SK-N-SH (cell line): ENCODE results near the gene TIMM10. TPM values are rescaled to one million over a fixed set of nuclear protein-coding genes. Genes with fewer than 3 reads are reported as not detected.

Experiments used
- CTCF ChIA-PET: fragments of 300-600, 350-600 bp; formaldehyde crosslinking; extraction: SDS; loops from one replicate; lab custom pipeline; 2021; lab: Yijun Ruan, JAX
- POLR2A ChIA-PET: fragments of 350-600 bp; sonication (Branson Sonifier 250); formaldehyde crosslinking; extraction: SDS; loops from one replicate; lab custom pipeline; 2020; ENCODE audit warnings: antibody characterized with exemption, inconsistent platforms; lab: Yijun Ruan, JAX
- DNase-seq: peaks from one replicate; pipeline ENCODE4 v3.0.0; 2012
- H2AFZ ChIP-seq: fragments of 200-600 bp; sonication (generic); 2 replicates; pipeline ENCODE4 v1.8.1; 2016; ENCODE audit warnings: antibody characterized with exemption, mild to moderate bottlenecking, low read depth
- H3F3A ChIP-seq: fragments of 200-600 bp; sonication (generic); replicated peaks from 2 replicates; pipeline ENCODE3; 2016; ENCODE audit warnings: antibody characterized with exemption, mild to moderate bottlenecking; ENCODE audit not compliant: insufficient read depth
- H3K27ac ChIP-seq, 2 experiments: fragments of 200-500 bp in 1 of 2; fragments of 200-600 bp in 1 of 2; sonication (Bioruptor generic) in 1 of 2; sonication (generic), shearing (Covaris generic) in 1 of 2; 2 replicates each; pipeline versions ENCODE4 v1.5.1 to v1.6.1; 2014 to 2016; ENCODE audit warnings: low read depth in 2 of 2, inconsistent platforms in 1 of 2, low read length in 1 of 2, mild to moderate bottlenecking in 1 of 2, mixed read lengths in 1 of 2
- H3K27me3 ChIP-seq: fragments of 200-600 bp; sonication (generic), shearing (Covaris generic); 2 replicates; pipeline ENCODE4 v1.6.1; 2016; ENCODE audit warnings: mixed run types; ENCODE audit not compliant: insufficient read depth
- H3K36me3 ChIP-seq, 2 experiments: fragments of 200-500 bp in 1 of 2; fragments of 200-600 bp in 1 of 2; sonication (Bioruptor generic) in 1 of 2; sonication (generic) in 1 of 2; replicated peaks in 1 of 2; 2 replicates each; pipeline versions ENCODE3 to v1.5.1; 2014 to 2016; ENCODE audit warnings: low read length in 1 of 2, mild to moderate bottlenecking in 1 of 2; ENCODE audit not compliant: insufficient read depth in 2 of 2, control insufficient read depth in 1 of 2
- H3K4me1 ChIP-seq, 2 experiments: fragments of 200-500 bp in 1 of 2; fragments of 200-600 bp in 1 of 2; sonication (Bioruptor generic) in 1 of 2; sonication (generic), shearing (Covaris generic) in 1 of 2; 2 replicates each; pipeline versions ENCODE4 v1.5.1 to v1.6.1; 2014 to 2016; ENCODE audit warnings: low read depth in 1 of 2, low read length in 1 of 2, mixed run types in 1 of 2; ENCODE audit not compliant: insufficient read depth in 2 of 2, control insufficient read depth in 1 of 2
- H3K4me2 ChIP-seq: fragments of 200-600 bp; sonication (generic), shearing (Covaris generic); 2 replicates; pipeline ENCODE4 v1.6.1; 2017; ENCODE audit warnings: mixed run types
- H3K4me3 ChIP-seq, 2 experiments: fragments of 200-500 bp in 1 of 2; fragments of 200-600 bp in 1 of 2; sonication (Bioruptor generic) in 1 of 2; sonication (generic), shearing (Covaris generic) in 1 of 2; 2 replicates each; pipeline versions ENCODE4 v1.5.1 to v1.8.1; 2014 to 2016; ENCODE audit warnings: low read depth in 2 of 2, inconsistent platforms in 1 of 2, low read length in 1 of 2, mild to moderate bottlenecking in 1 of 2, mixed read lengths in 1 of 2, moderate library complexity in 1 of 2
- H3K79me2 ChIP-seq: fragments of 200-600 bp; sonication (generic); 2 replicates; pipeline ENCODE4 v1.8.1; 2017; ENCODE audit warnings: mild to moderate bottlenecking; ENCODE audit not compliant: insufficient read depth
- H3K9ac ChIP-seq: fragments of 200-600 bp; sonication (generic); 2 replicates; pipeline ENCODE4 v1.6.1; 2017; ENCODE audit warnings: mixed run types
- H3K9me2 ChIP-seq: fragments of 200-600 bp; sonication (generic); 2 replicates; pipeline ENCODE4 v1.6.1; 2017; ENCODE audit warnings: mixed run types
- H3K9me3 ChIP-seq: fragments of 200-600 bp; sonication (generic); 2 replicates; pipeline ENCODE4 v1.6.1; 2017; ENCODE audit warnings: mixed run types, mild to moderate bottlenecking, moderate library complexity
- H4K20me1 ChIP-seq: fragments of 200-600 bp; sonication (generic); 2 replicates; pipeline ENCODE4 v1.6.1; 2017; ENCODE audit warnings: mild to moderate bottlenecking, mixed run types; ENCODE audit not compliant: insufficient read depth
- CHD2 ChIP-seq: fragments of 150-350 bp; IDR thresholded peaks from 2 replicates; pipeline ENCODE4 v1.6.1; 2018; ENCODE audit warnings: low read length; ENCODE audit not compliant: partially characterized antibody
- CTCF ChIP-seq: fragments of 200-600 bp; sonication (generic); IDR thresholded peaks from 2 replicates; pipeline ENCODE4 v1.6.1; 2017; ENCODE audit warnings: antibody characterized with exemption, mild to moderate bottlenecking, moderate library complexity
- ELF1 ChIP-seq: IDR thresholded peaks from 2 replicates; pipeline ENCODE4 v1.4.0; 2012
- FOXJ3 ChIP-seq: sonication (generic); formaldehyde crosslinking; IDR thresholded peaks from 2 replicates; pipeline ENCODE4 v1.5.1; 2020; ENCODE audit warnings: mild to moderate bottlenecking, missing genetic modification reagents
- FOXM1 ChIP-seq: IDR thresholded peaks from 2 replicates; pipeline ENCODE4 v1.4.0; 2012; ENCODE audit warnings: low read depth, mild to moderate bottlenecking
- GABPA ChIP-seq: IDR thresholded peaks from 2 replicates; pipeline ENCODE4 v1.4.0; 2012; ENCODE audit warnings: low read depth, mild to moderate bottlenecking
- GATA2 ChIP-seq: sonication (generic); formaldehyde crosslinking; IDR thresholded peaks from 2 replicates; pipeline ENCODE4 v1.5.0; 2020; ENCODE audit warnings: mild to moderate bottlenecking, missing genetic modification reagents
- MAX ChIP-seq: IDR thresholded peaks from 2 replicates; pipeline ENCODE4 v1.4.0; 2012; ENCODE audit warnings: low read depth
- MEF2A ChIP-seq: IDR thresholded peaks from 2 replicates; pipeline ENCODE4 v1.4.0; 2012; ENCODE audit warnings: low read depth, borderline replicate concordance
- NFIC ChIP-seq: IDR thresholded peaks from 2 replicates; pipeline ENCODE4 v1.4.0; 2012; ENCODE audit warnings: borderline replicate concordance
- NRF1 ChIP-seq: IDR thresholded peaks from 2 replicates; pipeline ENCODE4 v1.6.1; 2012; ENCODE audit warnings: low read depth, mild to moderate bottlenecking, low read length
- PBX3 ChIP-seq: IDR thresholded peaks from 2 replicates; pipeline ENCODE4; 2012
- RCOR1 ChIP-seq: fragments of 150-350 bp; IDR thresholded peaks from 2 replicates; pipeline ENCODE4 v1.6.1; 2017; ENCODE audit warnings: antibody characterized with exemption, low read length
- RXRA ChIP-seq: IDR thresholded peaks from 2 replicates; pipeline ENCODE4 v1.4.0; 2012; ENCODE audit warnings: low read depth, mild to moderate bottlenecking, borderline replicate concordance
- SIN3A ChIP-seq: IDR thresholded peaks from 2 replicates; pipeline ENCODE4 v1.6.1; 2012; ENCODE audit warnings: low read depth, mild to moderate bottlenecking, low read length, moderate library complexity, borderline replicate concordance
- SMC3 ChIP-seq: IDR thresholded peaks from 2 replicates; pipeline ENCODE4 v1.6.1; 2012; ENCODE audit warnings: low read depth, low read length, improper control_type of control experiment
- TAF1 ChIP-seq: IDR thresholded peaks from 2 replicates; pipeline ENCODE4 v1.6.1; 2012; ENCODE audit warnings: low read depth, mild to moderate bottlenecking, low read length, moderate library complexity, borderline replicate concordance
- TEAD4 ChIP-seq: IDR thresholded peaks from 2 replicates; pipeline ENCODE4 v1.4.0; 2012; ENCODE audit warnings: mild to moderate bottlenecking, borderline replicate concordance; ENCODE audit not compliant: insufficient read depth
- USF1 ChIP-seq: IDR thresholded peaks from 2 replicates; pipeline ENCODE4 v1.4.0; 2012; ENCODE audit warnings: low read depth, borderline replicate concordance
- YY1 ChIP-seq: IDR thresholded peaks from 2 replicates; pipeline ENCODE4 v1.4.0; 2012; ENCODE audit warnings: low read depth, mild to moderate bottlenecking
- whole genome bisulfite sequencing: methylation state at CpG from one replicate; pipeline ENCODE4 v1.1.6; 2017; ENCODE audit warnings: low lambda C conversion rate; 5-methylcytosine and 5-hydroxymethylcytosine counted together
- polyA plus RNA-seq, 3 experiments: library from polyadenylated mRNA; depleted of rRNA; stranded (reverse); fragments of >200 nt; gene quantifications; 2 replicates each; pipeline ENCODE4 v1.2.3, GENCODE V29; 2012

The TIMM10 gene
- polyA plus RNA-seq, 1 of the 3 experiments (the other 2 are of a cell fraction): 179 TPM

GRCh38 chr11:57487021-57487778 lies 43.4 kb downstream of the TIMM10 start:
- CTCF ChIA-PET: interaction anchor here (0.6 to 27.2 kb wide), 4 partner anchors 28 to 157 kb away, joined by 3 to 517 read pairs (median 10); partner anchors contain the start of genes RTN4RL2 and TIMM10
- H3K4me1 ChIP-seq: peaks cover 4 to 7% of the 10 kb centered on the region in 2 experiments; a peak in 2 of 4 replicates
- no peak overlapping the region for H3K27ac ChIP-seq
- DNase-seq: no peak
- H3K27me3 ChIP-seq: peaks cover 11% of the 10 kb centered on the region
- no peak overlapping the region for H2AFZ ChIP-seq
- H4K20me1 ChIP-seq: no peaks in the 10 kb centered on the region
- H3K9ac ChIP-seq: no peak overlapping the region
- POLR2A ChIA-PET: no interaction called here
- H3F3A ChIP-seq: peaks cover 2% of the 10 kb centered on the region
- H3K4me3 ChIP-seq: no peak overlapping the region
- no peaks in the 10 kb centered on the region for H3K79me2 ChIP-seq
- 86% methylated on average over 7 of the region's 15 CpGs for WGBS
- no peaks in the 10 kb centered on the region for H3K9me2 ChIP-seq
- no peak overlapping the region for H3K4me2 ChIP-seq
- no peaks in the 10 kb centered on the region for H3K9me3 ChIP-seq
- no peaks in the 10 kb centered on the region for H3K36me3 ChIP-seq
- TF ChIP-seq RCOR1 (no peak), MEF2A (no peak), TEAD4 (no peak), MAX (no peak), USF1 (no peak), PBX3 (no peak), SMC3 (no peak), SIN3A (no peak)

GRCh38 chr11:57485217-57485990 lies 45.1 kb downstream of the TIMM10 start:
- WGBS: 90% methylated on average over 10 of the region's 10 CpGs
- no peak overlapping the region for H3K4me2 ChIP-seq
- ChIA-PET POLR2A (no interaction called here), CTCF (interaction anchor here (1.3 to 27.2 kb wide), 8 partner anchors 7 to 159 kb away, joined by 3 to 517 read pairs (median 32); partner anchors contain the start of genes RTN4RL2, SLC43A1, TIMM10 and UBE2L6)
- no peak overlapping the region for H3K9ac ChIP-seq
- H3K27ac ChIP-seq: no peak overlapping the region
- no peaks in the 10 kb centered on the region for H4K20me1 ChIP-seq
- no peak overlapping the region for H2AFZ ChIP-seq
- H3K9me2 ChIP-seq: no peaks in the 10 kb centered on the region
- H3K4me1 ChIP-seq: peaks cover 4 to 8% of the 10 kb centered on the region in 2 experiments; a peak in 2 of 4 replicates
- H3K79me2 ChIP-seq: no peaks in the 10 kb centered on the region
- no peak for TF ChIP-seq PBX3
- TF ChIP-seq CHD2: no peak
- no peak for TF ChIP-seq GATA2
- no peak for TF ChIP-seq TEAD4
- TF ChIP-seq CTCF: no peak
- no peak for TF ChIP-seq YY1
- TF ChIP-seq RXRA: no peak
- no peak for TF ChIP-seq GABPA
- no peak for TF ChIP-seq NRF1
- TF ChIP-seq NFIC: no peak
- no peak for TF ChIP-seq MAX
- TF ChIP-seq FOXJ3 (CRISPR knock-in tag): no peak
- no peak for TF ChIP-seq FOXM1
- no peak for TF ChIP-seq ELF1
- TF ChIP-seq TAF1: no peak
- peaks cover 20% of the 10 kb centered on the region for H3K27me3 ChIP-seq
- no peak overlapping the region for H3K4me3 ChIP-seq
- H3K36me3 ChIP-seq: no peaks in the 10 kb centered on the region
- no peak for DNase-seq
- H3K9me3 ChIP-seq: no peaks in the 10 kb centered on the region
- no peaks in the 10 kb centered on the region for H3F3A ChIP-seq
